GM12878 (cell line): ENCODE data around the gene TNFSF12. TPM values are rescaled to one million over a fixed set of nuclear protein-coding genes. Genes with fewer than 3 reads are reported as not detected.

Source experiments
- ATF2 ChIP-seq: IDR thresholded peaks from 2 replicates; pipeline ENCODE4 v1.6.1; 2012; ENCODE audit warnings: low read length, inconsistent platforms
- BCL11A ChIP-seq: IDR thresholded peaks from 2 replicates; pipeline ENCODE4 v1.6.1; 2011; ENCODE audit warnings: low read depth, low read length
- CBFB ChIP-seq: IDR thresholded peaks from 2 replicates; pipeline ENCODE4 v1.6.1; 2016; ENCODE audit warnings: antibody characterized with exemption, low read depth
- CHD1 ChIP-seq: IDR thresholded peaks from 2 replicates; pipeline ENCODE4 v1.6.1; 2012; ENCODE audit warnings: low read depth, low read length, improper control_type of control experiment
- CREM ChIP-seq: IDR thresholded peaks from 2 replicates; pipeline ENCODE4 v1.6.1; 2014; ENCODE audit warnings: antibody characterized with exemption, low read depth
- IRF3 ChIP-seq: fragments of 450-650 bp; IDR thresholded peaks from 2 replicates; pipeline ENCODE4 v1.6.1; 2014; ENCODE audit warnings: mild to moderate bottlenecking
- IRF5 ChIP-seq: fragments of 450-650 bp; IDR thresholded peaks from 2 replicates; pipeline ENCODE4 v1.6.1; 2017; ENCODE audit warnings: borderline replicate concordance
- JUNB ChIP-seq: IDR thresholded peaks from 2 replicates; pipeline ENCODE4 v1.6.1; 2016; ENCODE audit warnings: antibody characterized with exemption, mild to moderate bottlenecking
- NBN ChIP-seq: fragments of 450-650 bp; IDR thresholded peaks from 2 replicates; pipeline ENCODE4 v1.6.1; 2016
- PKNOX1 ChIP-seq: fragments of 450-650 bp; IDR thresholded peaks from 2 replicates; pipeline ENCODE4 v1.6.1; 2016; ENCODE audit warnings: mild to moderate bottlenecking
- PML ChIP-seq: IDR thresholded peaks from 2 replicates; pipeline ENCODE4 v1.6.1; 2012; ENCODE audit warnings: low read length, inconsistent platforms
- RCOR1 ChIP-seq: conservative IDR thresholded peaks from 2 replicates; pipeline ENCODE4 v1.6.1; 2012; ENCODE audit warnings: low read depth, low read length, improper control_type of control experiment
- RUNX3 ChIP-seq: IDR thresholded peaks from 2 replicates; pipeline ENCODE4 v1.6.1; 2012; ENCODE audit warnings: low read length, inconsistent platforms
- SKIL ChIP-seq: fragments of 450-650 bp; IDR thresholded peaks from 2 replicates; pipeline ENCODE4 v1.6.1; 2017; ENCODE audit warnings: mild to moderate bottlenecking, low read depth, inconsistent platforms; ENCODE audit not compliant: poor library complexity, severe bottlenecking
- TBL1XR1 ChIP-seq: IDR thresholded peaks from 2 replicates; pipeline ENCODE4 v1.6.1; 2012; ENCODE audit warnings: low read depth, low read length, improper control_type of control experiment
- WRNIP1 ChIP-seq: IDR thresholded peaks from 2 replicates; pipeline ENCODE4 v1.6.1; 2011; ENCODE audit warnings: low read depth, low read length, improper control_type of control experiment, borderline replicate concordance
- YY1 ChIP-seq: IDR thresholded peaks from 2 replicates; pipeline ENCODE4 v1.6.1; 2011; ENCODE audit warnings: low read depth, mild to moderate bottlenecking, low read length
- ZBTB40 ChIP-seq: fragments of 450-650 bp; IDR thresholded peaks from 2 replicates; pipeline ENCODE4 v1.6.1; 2016; ENCODE audit warnings: mild to moderate bottlenecking, moderate library complexity, borderline replicate concordance
- ZZZ3 ChIP-seq: IDR thresholded peaks from 2 replicates; pipeline ENCODE4 v1.6.1; 2011; ENCODE audit warnings: low read depth; ENCODE audit not compliant: control insufficient read depth, insufficient read length
- polyA plus RNA-seq, 11 experiments: library from polyadenylated mRNA; depleted of rRNA in 4 of 11; unstranded in 6 of 11; stranded (reverse) in 5 of 11; fragments of >200 nt; fragmentation: Nextera tagmentation in 4 of 11; fragmentation: Illumina TruSeq in 1 of 11; extraction: Ambion mirVana in 4 of 11; extraction: Trizol in 1 of 11; gene quantifications; 1 replicate in 1 of 11; 2 replicates in 10 of 11; pipeline versions ENCODE4 v1.2.1 to v1.2.3, GENCODE V29; 2011 to 2016; ENCODE audit warnings: inconsistent platforms in 2 of 11, missing spikeins in 2 of 11, low read depth in 1 of 11
- total RNA-seq, 4 experiments: library from RNA; depleted of rRNA in 3 of 4; stranded (reverse); fragments of >200 nt in 3 of 4; fragmentation: Illumina TruSeq in 1 of 4; extraction: Trizol in 1 of 4; gene quantifications; 2 replicates each; pipeline versions ENCODE4 v1.2.1 to v1.2.3, GENCODE V29; 2013 to 2021

The TNFSF12 gene
- total and polyA plus RNA-seq, 10 of the 15 experiments (the other 5 are each of a cell fraction or from before 2014, with no cell fraction given): 0.32 to 7.0 (median 2.6) TPM

- TF ChIP-seq SKIL (peak; percentile 68), YY1 (peak; percentile 95), IRF5 (no peak), JUNB (no peak; the same call in 1 of the 2 replicates), ZBTB40 (peak; percentile 96), TBL1XR1 (no peak), ZZZ3 (no peak), CBFB (peak; percentile 94), CREM (peak; percentile 95), RUNX3 (no peak), CHD1 (peak; percentile 67; the same call in 1 of the 2 replicates), PML (peak; percentile 99), NBN (no peak; the same call in 1 of the 2 replicates), IRF3 (peak; percentile 99), WRNIP1 (peak; percentile 62; the same call in 1 of the 2 replicates), BCL11A (0 out of 2 replicates have a peak, but pooled peaks have one; percentile 24), RCOR1 (0 out of 2 replicates have a peak, but pooled peaks have one; percentile 25), ATF2 (0 out of 2 replicates have a peak, but pooled peaks have one; percentile 66), PKNOX1 (peak; percentile 100)
Observed at GRCh38 chr17:7572588-7573323, 23.9 kb downstream of the TNFSF12 start (continued).
